Transverse colon (tissue), 4 donors: ENCODE measurements around the gene CUL1.

Experiments used
- CTCF ChIP-seq, 5 experiments: fragments of 200-600 bp in 3 of 5; fragments of 450-650 bp in 2 of 5; sonication (generic) in 3 of 5; IDR thresholded peaks; 1 replicate in 2 of 5; 2 replicates in 3 of 5; pipeline ENCODE4 v1.5.1; 2016 to 2017; ENCODE audit warnings: antibody characterized with exemption in 5 of 5, inconsistent platforms in 3 of 5, mild to moderate bottlenecking in 2 of 5, moderate library complexity in 1 of 5
- EP300 ChIP-seq: sonication (generic); formaldehyde crosslinking; IDR thresholded peaks from one replicate; pipeline ENCODE4 v1.6.1; 2017; ENCODE audit warnings: antibody characterized with exemption, low read depth
- POLR2A ChIP-seq: fragments of 450-650 bp; IDR thresholded peaks from one replicate; pipeline ENCODE4 v1.6.1; 2016; ENCODE audit warnings: antibody characterized with exemption, mild to moderate bottlenecking, moderate library complexity
- POLR2AphosphoS5 ChIP-seq, 3 donors: sonication (generic); formaldehyde crosslinking; IDR thresholded peaks; one replicate each; pipeline ENCODE4 v1.6.1; 2016; ENCODE audit warnings: antibody characterized with exemption in 3 of 3

- TF ChIP-seq POLR2AphosphoS5 (IDR thresholded peaks at IDR 0.05) (no peak), CTCF (IDR thresholded peaks at IDR 0.05) (no peak), EP300 (no peak), POLR2A (no peak)
Measured at GRCh38 chr7:148672041-148672440, 26.7 kb upstream of the CUL1 start.
